ENCODE results near the gene ERBB3.

ERBB3 gene

GRCh38 chr12:56130876-56131275 lies 50.9 kb downstream of the ERBB3 start:
- Histone ChIP-seq H3K4me1 (peaks cover 11% of the 10 kb centered on the region), H3K9me3 (no peaks in the 10 kb centered on the region), H3K27me3 (no peaks in the 10 kb centered on the region), H3K36me3 (peaks cover 42% of the 10 kb centered on the region), H3K4me3 (ENCODE audit: low read depth, low read length) (no peak overlapping the region)
- TF ChIP-seq, protein P1, sequence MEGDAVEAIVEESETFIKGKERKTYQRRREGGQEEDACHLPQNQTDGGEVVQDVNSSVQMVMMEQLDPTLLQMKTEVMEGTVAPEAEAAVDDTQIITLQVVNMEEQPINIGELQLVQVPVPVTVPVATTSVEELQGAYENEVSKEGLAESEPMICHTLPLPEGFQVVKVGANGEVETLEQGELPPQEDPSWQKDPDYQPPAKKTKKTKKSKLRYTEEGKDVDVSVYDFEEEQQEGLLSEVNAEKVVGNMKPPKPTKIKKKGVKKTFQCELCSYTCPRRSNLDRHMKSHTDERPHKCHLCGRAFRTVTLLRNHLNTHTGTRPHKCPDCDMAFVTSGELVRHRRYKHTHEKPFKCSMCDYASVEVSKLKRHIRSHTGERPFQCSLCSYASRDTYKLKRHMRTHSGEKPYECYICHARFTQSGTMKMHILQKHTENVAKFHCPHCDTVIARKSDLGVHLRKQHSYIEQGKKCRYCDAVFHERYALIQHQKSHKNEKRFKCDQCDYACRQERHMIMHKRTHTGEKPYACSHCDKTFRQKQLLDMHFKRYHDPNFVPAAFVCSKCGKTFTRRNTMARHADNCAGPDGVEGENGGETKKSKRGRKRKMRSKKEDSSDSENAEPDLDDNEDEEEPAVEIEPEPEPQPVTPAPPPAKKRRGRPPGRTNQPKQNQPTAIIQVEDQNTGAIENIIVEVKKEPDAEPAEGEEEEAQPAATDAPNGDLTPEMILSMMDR (IDR thresholded peaks at IDR 0.05; ENCODE audit: low read depth, low read length), result no peak
- DNase-seq, result no peak

DNA sequence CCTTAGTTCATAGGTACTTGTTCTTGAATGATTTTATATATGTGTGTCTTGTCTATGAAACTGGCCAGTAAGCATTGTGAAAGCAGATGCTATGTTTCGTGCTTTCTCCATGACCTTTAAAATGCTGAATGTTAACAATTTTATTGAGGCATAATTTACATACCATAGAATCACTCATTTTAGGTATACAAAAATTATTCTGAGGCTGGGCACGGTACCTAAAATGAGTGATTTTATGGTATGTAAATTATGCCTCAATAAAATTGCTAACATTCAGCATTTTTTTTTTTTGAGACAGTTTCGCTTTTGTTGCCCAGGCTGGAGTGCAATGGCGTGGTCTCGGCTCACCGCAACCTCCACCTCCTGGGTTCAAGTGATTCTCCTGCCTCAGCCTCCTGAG lies 54.9 kb downstream of the ERBB3 start:
- Histone ChIP-seq H3K9me3 (no peaks in the 10 kb centered on the region), H3K4me1 (no peaks in the 10 kb centered on the region), H3K4me3 (ENCODE audit: low read depth, low read length) (no peak overlapping the region), H3K27me3 (no peaks in the 10 kb centered on the region), H3K36me3 (peaks cover 70% of the 10 kb centered on the region)
- TF ChIP-seq, protein P1 (IDR thresholded peaks at IDR 0.05; ENCODE audit: low read depth, low read length), result no peak
- DNase-seq, result no peak

DNA sequence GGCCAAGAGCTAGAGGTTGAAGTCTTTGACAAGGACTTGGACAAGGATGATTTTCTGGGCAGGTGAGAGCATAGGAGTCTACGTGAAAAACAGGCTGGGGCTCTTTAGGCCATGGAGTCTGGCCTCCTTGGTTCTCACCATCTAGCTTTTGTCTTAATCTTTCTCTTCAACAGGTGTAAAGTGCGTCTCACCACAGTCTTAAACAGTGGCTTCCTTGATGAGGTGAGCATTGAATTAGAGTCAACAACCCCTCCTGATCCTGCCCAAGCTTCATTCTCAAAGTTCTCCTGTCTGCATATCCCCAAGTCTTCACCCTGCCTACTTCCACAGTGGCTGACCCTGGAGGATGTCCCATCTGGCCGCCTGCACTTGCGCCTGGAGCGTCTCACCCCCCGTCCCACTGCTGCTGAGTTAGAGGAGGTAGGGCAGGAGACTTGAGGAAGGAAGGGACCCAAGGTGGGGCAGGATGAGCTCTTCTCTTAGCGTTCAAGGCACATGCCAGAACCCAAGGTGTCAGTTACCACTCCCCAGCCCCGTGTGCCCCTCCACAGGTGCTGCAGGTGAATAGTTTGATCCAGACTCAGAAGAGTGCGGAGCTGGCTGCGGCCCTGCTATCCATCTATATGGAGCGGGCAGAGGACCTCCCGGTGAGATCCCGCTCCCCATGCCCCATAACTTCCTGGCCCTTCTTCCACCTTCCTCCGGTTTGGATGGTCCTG lies 58.0 kb downstream of the ERBB3 start:
- Histone ChIP-seq H3K4me1 (no peaks in the 10 kb centered on the region), H3K4me3 (ENCODE audit: low read depth, low read length) (no peak overlapping the region), H3K27me3 (no peaks in the 10 kb centered on the region), H3K36me3 (peaks cover 67% of the 10 kb centered on the region), H3K9me3 (no peaks in the 10 kb centered on the region)
- no peak for DNase-seq
- TF ChIP-seq, protein P1 (IDR thresholded peaks at IDR 0.05; ENCODE audit: low read depth, low read length), result no peak

DNA sequence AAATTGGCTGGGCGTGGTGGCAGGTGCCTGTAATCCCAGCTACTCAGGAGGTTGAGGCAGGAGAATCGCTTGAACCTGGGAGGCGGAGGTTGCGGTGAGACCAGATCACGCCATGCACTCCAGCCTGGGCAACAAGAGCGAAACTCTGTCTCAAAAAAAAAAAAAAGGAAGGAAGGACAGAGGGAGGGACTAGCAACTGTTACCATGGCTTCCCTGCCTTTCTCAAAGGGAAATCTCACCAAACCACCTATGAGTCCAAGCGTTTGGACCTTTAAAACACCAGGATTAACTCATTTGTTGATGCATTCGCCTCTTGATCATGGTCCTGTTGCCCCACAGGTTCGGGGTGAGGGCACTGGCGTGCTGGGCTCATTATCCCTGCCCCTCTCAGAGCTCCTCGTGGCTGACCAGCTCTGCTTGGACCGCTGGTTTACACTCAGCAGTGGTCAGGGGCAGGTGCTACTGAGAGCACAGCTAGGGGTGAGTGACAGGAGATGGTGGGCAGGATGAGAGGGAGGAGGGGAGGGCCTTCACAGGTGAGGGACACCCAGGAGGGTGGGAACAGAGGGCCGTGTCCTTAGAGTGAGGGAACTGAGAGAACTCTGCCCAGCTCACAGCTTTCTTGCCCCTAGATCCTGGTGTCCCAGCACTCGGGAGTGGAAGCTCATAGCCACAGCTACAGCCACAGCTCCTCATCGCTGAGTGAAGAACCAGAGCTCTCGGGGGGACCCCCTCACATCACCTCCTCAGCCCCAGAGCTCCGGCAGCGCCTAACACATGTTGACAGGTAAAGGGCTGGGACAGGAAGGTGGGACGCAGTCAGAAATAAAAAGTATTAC lies 62.2 kb downstream of the ERBB3 start:
- TF ChIP-seq, protein P1 (IDR thresholded peaks at IDR 0.05; ENCODE audit: low read depth, low read length), result no peak
- peaks cover 64% of the 10 kb centered on the region for H3K36me3 ChIP-seq

DNA sequence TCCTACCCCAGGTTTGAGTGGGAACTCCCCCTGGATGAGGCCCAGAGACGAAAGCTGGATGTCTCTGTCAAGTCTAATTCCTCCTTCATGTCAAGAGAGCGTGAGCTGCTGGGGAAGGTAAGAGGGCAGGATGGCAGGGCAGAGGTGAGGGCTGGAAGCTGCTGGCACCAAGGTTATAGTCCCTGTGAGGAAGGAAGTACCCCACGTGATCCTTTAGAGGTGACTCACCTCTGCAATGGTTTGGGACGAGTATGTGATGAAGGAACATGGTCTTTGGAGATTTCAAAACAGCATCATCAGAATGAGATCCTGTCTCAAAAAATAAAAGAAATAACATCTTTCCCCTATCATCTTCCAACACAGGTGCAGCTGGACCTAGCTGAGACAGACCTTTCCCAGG lies 63.3 kb downstream of the ERBB3 start:
- Histone ChIP-seq H3K27me3 (no peaks in the 10 kb centered on the region), H3K4me1 (no peaks in the 10 kb centered on the region), H3K36me3 (peaks cover 54% of the 10 kb centered on the region), H3K9me3 (no peaks in the 10 kb centered on the region), H3K4me3 (ENCODE audit: low read depth, low read length) (no peak overlapping the region)
- TF ChIP-seq, protein P1 (IDR thresholded peaks at IDR 0.05; ENCODE audit: low read depth, low read length), result no peak
- no peak for DNase-seq

More for the DNA sequence above, 62.2 kb downstream of the ERBB3 start:
- Histone ChIP-seq H3K4me3 (ENCODE audit: low read depth, low read length) (no peak overlapping the region), H3K27me3 (no peaks in the 10 kb centered on the region), H3K4me1 (no peaks in the 10 kb centered on the region), H3K9me3 (no peaks in the 10 kb centered on the region)
- DNase-seq, result no peak

DNA sequence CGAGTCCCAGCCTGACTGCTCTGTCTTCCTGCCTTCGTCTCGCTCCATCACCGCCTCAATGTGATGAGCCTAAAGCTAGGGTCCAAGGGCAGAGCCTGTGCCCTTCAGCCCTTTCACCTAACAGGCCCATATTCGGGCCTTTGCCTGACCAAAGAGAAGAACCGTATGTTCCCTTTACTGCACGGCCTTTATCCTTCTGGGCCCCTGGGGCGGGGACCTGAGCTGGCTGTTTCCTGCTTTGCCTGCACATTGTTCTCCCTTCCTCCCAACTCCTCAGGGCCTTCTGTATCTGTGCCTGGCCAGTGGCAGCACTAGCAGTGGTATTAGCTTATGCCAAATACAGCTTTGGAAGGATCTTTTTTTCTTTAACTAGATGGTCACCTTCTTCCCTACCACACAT lies 63.9 kb downstream of the ERBB3 start:
- TF ChIP-seq, protein P1 (IDR thresholded peaks at IDR 0.05; ENCODE audit: low read depth, low read length), result no peak
- Histone ChIP-seq H3K27me3 (no peaks in the 10 kb centered on the region), H3K36me3 (peaks cover 48% of the 10 kb centered on the region), H3K4me3 (ENCODE audit: low read depth, low read length) (no peak overlapping the region), H3K4me1 (no peaks in the 10 kb centered on the region), H3K9me3 (no peaks in the 10 kb centered on the region)
- DNase-seq, result no peak

All from BE2C (cell line).